Heart left ventricle (tissue), 13 donors: ENCODE data around the gene SGSM1.

ENCODE experiments used
- POLR2A ChIP-seq, 2 donors: fragments of 450-650 bp; IDR thresholded peaks; one replicate each; pipeline ENCODE4 v1.6.1; 2017; ENCODE audit warnings: antibody characterized with exemption in 2 of 2, mild to moderate bottlenecking in 2 of 2, moderate library complexity in 2 of 2
- TF ChIP-seq, protein P1 (sequence below), 12 donors: fragments of 200-600 bp; sonication (generic) in 4 of 12; IDR thresholded peaks; one replicate each; pipeline versions ENCODE4 v1.5.0 to v1.8.0; 2018 to 2022; ENCODE audit warnings: antibody characterized with exemption in 12 of 12, mild to moderate bottlenecking in 5 of 12
- donor health status: ischemic (EF 13 %, LVEDD 7.1; RV severe dilation, severe dysfunction).
- donor health status: DM: no; HTN: yes; CAD: no.
- donor health status: DM: no; HTN: no; CAD: no.
- donor health status: ischemic (EF 25% LVEDD 6.9; RV normal size, moderate dysfunction).
- donor health status: ischemic (EF 25% LVEDD 5.7; RV mildly dilated, moderate dysfunction).
- donor health status: ischemic (EF 35%, LVEDD 5.7; RV mildly dilated, moderate dysfunction).
- donor health status: nonischemic (EF 11% LVEDD 7.7; RV severe dilation, severe dysfunction).
- donor health status: DM: yes; HTN: yes; CAD: no.
- donor health status: PGD.
- donor health status: ischemic (EF 29% LVEDD 5.4; RV normal size, mild dysfunction).
- donor health status: nonischemic (EF 23%, LVEDD 6.1; RV moderate dilation, normal function).

DNA sequence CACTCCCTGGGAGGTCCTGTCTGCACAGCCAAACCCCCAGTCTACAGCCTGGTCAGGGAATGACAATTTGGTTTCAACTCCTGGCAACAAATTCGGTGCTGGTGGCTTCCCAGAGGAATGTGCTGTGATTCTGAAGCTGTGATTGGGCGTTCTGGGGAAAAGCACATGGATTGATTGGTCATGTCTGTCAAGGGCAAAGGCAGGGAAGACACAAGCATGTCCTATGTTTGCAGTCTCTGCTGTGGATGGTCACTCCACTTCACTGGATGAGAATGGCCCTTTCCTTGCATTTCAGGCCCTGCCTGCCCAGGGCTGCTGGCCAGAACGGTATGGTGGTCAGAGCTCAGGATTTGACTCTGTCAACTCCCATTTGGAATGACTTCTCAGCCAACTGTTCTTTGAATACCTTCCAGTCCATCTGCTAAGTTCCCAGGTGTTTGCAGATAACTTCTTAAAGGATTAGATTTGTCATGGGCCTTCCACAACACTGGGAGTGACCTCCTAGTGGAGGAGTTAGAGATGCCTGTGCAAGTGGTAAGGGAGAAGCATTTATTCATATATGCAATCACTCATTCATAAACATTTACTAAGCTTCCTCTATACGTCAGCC, 42.7 kb downstream of the SGSM1 start:
- TF ChIP-seq, protein P1, sequence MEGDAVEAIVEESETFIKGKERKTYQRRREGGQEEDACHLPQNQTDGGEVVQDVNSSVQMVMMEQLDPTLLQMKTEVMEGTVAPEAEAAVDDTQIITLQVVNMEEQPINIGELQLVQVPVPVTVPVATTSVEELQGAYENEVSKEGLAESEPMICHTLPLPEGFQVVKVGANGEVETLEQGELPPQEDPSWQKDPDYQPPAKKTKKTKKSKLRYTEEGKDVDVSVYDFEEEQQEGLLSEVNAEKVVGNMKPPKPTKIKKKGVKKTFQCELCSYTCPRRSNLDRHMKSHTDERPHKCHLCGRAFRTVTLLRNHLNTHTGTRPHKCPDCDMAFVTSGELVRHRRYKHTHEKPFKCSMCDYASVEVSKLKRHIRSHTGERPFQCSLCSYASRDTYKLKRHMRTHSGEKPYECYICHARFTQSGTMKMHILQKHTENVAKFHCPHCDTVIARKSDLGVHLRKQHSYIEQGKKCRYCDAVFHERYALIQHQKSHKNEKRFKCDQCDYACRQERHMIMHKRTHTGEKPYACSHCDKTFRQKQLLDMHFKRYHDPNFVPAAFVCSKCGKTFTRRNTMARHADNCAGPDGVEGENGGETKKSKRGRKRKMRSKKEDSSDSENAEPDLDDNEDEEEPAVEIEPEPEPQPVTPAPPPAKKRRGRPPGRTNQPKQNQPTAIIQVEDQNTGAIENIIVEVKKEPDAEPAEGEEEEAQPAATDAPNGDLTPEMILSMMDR (IDR thresholded peaks at IDR 0.05): no peak
- TF ChIP-seq POLR2A (IDR thresholded peaks at IDR 0.05): no peak
